Activated CD8-positive, alpha-beta memory T cell treated with anti-CD3 and anti-CD28 coated beads for 1 hour (primary cell): Measurements from ENCODE around the gene RRP15.

Experiments used
- DNase-seq, 2 donors: peaks; one replicate each; pipeline ENCODE4 v3.0.0-alpha.2; 2020; ENCODE audit warnings: low read depth in 1 of 2; ENCODE audit errors: extremely low read depth in 1 of 2

Gene RRP15

GRCh38 chr1:218336328-218336727, 51.2 kb downstream of the RRP15 start:
- no peak for DNase-seq

GRCh38 chr1:218339267-218339831, 54.3 kb downstream of the RRP15 start:
- no peak for DNase-seq

GRCh38 chr1:218341325-218341724, 56.2 kb downstream of the RRP15 start:
- no peak for DNase-seq

GRCh38 chr1:218342091-218342490, 57.0 kb downstream of the RRP15 start:
- DNase-seq: no peak

- no peak for DNase-seq
Measured at GRCh38 chr1:218344814-218345672, 60.0 kb downstream of the RRP15 start, which contains the start of gene TGFB2. TSS of gene TGFB2 (plus strand) at chr1:218345336. CDS start at chr1:218346702, 1,366 bp downstream.

GRCh38 chr1:218345673-218346390, 60.7 kb downstream of the RRP15 start:
- DNase-seq: peak in 1 of 2 donors; percentile 8

GRCh38 chr1:218346391-218347204, 61.5 kb downstream of the RRP15 start:
- DNase-seq: no peak

GRCh38 chr1:218347336-218347722, 62.2 kb downstream of the RRP15 start:
- DNase-seq: no peak

GRCh38 chr1:218347723-218348627, 62.9 kb downstream of the RRP15 start:
- no peak for DNase-seq

- no peak for DNase-seq
Measured at GRCh38 chr1:218348628-218349071, 63.6 kb downstream of the RRP15 start.

GRCh38 chr1:218349348-218350034, 64.4 kb downstream of the RRP15 start:
- no peak for DNase-seq

- no peak for DNase-seq
Measured at GRCh38 chr1:218350035-218350525, 65.0 kb downstream of the RRP15 start.

- no peak for DNase-seq
Measured at GRCh38 chr1:218350801-218351266, 65.7 kb downstream of the RRP15 start.

- DNase-seq: no peak
Measured at GRCh38 chr1:218351391-218352074, 66.4 kb downstream of the RRP15 start.

GRCh38 chr1:218352075-218352438, 67.0 kb downstream of the RRP15 start:
- DNase-seq: no peak

GRCh38 chr1:218353656-218354055, 68.6 kb downstream of the RRP15 start:
- DNase-seq: no peak

GRCh38 chr1:218355278-218355677, 70.2 kb downstream of the RRP15 start:
- DNase-seq: no peak

- DNase-seq: no peak
Measured at GRCh38 chr1:218357211-218357892, 72.3 kb downstream of the RRP15 start.
